GM12872 (cell line): ENCODE results near the gene GRIN2C.

Experiments
- TF ChIP-seq, protein P1 (sequence below): IDR thresholded peaks from 3 replicates; pipeline ENCODE4 v1.5.1; 2011; ENCODE audit warnings: low read depth, mild to moderate bottlenecking, low read length, moderate library complexity; ENCODE audit not compliant: insufficient read depth

The GRIN2C gene

DNA sequence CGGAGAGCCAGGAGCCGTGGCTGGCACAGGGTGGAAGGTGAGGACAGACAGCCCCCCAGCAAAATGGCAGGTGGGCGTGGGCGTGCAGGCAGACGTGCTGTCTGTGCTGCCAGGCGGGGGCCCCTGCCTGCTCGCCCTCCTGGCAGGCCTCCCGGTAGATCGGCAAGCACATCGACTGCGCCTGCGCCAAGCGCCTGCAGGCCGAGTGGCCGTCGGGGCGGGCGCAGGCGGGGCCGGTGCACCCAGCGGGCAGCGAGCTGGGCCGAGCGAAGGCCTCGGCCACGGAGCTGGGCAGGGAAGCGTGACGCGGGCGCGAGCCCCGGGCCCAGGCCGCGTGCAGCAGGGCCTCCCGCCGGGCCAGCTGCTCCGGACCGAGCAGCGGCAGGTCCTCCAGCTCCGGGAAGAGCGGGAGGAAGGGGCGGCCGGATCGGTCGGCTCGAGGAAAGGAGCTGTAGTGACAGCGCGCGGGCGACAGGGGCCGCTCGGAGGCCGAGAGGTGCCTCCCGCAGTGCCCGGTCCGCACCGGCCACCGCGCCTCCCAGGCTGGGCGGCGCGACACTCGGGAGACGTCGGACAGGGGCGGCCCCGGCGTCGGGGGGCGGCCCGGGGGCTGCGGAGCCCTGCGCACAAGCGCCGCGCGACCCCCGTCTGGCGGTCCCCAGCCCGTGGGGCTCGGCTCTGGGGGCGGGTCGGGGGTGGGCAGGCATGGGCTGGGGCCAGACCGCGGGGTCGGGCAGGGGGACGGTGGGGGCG, 16.9 kb downstream of the GRIN2C start:
- TF ChIP-seq, protein P1, sequence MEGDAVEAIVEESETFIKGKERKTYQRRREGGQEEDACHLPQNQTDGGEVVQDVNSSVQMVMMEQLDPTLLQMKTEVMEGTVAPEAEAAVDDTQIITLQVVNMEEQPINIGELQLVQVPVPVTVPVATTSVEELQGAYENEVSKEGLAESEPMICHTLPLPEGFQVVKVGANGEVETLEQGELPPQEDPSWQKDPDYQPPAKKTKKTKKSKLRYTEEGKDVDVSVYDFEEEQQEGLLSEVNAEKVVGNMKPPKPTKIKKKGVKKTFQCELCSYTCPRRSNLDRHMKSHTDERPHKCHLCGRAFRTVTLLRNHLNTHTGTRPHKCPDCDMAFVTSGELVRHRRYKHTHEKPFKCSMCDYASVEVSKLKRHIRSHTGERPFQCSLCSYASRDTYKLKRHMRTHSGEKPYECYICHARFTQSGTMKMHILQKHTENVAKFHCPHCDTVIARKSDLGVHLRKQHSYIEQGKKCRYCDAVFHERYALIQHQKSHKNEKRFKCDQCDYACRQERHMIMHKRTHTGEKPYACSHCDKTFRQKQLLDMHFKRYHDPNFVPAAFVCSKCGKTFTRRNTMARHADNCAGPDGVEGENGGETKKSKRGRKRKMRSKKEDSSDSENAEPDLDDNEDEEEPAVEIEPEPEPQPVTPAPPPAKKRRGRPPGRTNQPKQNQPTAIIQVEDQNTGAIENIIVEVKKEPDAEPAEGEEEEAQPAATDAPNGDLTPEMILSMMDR: no peak

DNA sequence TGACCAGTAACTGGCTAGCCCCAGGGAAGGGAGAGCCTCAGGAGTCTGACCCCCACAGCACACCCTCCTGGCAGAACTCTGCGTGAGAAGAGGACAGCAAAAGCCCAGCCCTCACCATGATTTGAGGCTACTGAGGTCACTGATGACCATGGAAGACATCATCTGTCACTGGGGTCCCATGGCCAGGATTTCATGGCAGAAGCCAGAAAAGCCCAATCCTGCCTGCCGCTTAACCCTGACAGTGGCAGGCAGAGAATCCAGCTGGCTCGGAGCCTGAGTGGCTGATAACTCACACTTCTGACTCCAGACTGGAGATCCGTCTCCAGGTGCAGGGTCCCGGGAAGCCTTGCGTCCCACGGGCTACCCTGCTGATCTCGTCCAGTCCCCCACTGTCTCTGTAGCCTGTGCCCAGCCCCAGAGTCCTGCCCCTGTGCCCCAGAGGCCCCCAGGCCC, 17.5 kb downstream of the GRIN2C start:
- TF ChIP-seq, protein P1: no peak

DNA sequence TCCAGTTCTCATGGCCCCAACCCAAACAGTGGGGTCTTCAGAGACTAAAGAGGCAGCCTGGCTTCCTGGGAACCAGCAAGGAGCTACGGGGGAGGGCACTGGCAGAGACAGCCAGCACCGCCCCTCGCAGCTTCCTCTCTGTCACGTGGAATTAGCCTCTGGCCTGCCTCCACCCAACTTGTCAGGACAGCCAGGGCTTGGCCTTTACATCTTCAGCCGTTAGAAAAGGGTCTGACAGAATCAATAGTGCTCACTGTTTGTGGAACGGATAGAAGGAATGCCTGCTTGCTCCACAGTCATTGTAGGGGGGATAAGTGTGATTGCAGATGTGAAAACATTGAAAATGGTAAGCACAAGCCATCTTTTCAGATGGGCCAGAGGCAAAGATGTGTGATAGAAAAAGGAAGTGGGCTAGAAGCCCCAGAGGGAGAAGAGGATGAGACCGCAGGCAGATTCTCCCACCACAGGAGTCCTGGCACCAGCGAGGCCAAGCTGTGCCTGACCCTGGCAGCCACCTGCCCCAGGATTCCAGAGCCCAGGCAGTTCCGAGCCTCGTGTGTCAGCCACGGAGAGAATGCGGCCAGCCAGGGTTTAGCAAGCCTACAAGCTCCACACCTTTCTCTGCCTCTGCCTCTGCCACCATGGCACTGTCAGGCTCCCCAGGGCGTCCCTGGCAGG, 18.6 kb downstream of the GRIN2C start:
- TF ChIP-seq, protein P1: no peak

DNA sequence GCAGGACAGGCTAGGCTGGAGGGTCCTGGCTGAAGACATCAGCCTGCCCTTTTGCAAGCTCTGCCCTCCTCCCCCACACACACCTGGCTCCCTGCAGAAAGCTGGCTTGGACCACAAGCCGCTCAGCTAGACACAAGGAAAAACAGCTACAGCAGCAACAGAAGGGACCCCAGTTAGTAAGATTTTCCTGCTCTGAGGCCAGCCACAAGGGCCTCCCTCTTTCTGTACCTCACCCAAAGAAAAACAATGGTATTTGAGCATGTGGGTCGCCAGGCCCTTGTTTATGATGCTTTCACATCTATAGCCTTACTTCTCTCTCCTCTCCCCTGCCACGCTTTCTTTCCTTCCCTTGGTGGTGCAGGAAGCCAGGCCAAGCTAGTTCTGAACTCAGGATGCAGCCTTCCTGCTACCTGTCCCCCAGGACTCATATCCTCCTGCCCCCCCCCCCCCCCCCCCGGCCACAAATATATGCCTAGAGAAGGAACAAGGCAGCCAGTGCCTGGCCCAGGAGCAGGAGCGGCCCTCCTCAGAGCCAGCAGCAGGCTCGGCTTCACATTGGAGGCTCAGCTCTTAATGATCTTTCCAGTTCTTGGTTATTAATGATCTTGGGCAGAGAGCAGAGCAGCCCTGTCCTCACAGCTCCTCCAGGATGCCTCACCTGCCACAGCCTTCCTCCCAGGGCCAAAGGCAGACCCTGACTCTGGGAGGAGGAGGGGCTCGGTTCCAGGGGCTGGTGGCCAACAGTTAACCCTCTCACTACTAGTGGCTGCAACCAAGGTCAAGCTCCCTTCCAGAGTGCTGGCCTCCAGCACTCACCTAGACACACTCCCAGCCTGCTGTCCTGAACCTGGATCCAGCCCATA, 19.5 kb downstream of the GRIN2C start:
- TF ChIP-seq, protein P1: no peak

DNA sequence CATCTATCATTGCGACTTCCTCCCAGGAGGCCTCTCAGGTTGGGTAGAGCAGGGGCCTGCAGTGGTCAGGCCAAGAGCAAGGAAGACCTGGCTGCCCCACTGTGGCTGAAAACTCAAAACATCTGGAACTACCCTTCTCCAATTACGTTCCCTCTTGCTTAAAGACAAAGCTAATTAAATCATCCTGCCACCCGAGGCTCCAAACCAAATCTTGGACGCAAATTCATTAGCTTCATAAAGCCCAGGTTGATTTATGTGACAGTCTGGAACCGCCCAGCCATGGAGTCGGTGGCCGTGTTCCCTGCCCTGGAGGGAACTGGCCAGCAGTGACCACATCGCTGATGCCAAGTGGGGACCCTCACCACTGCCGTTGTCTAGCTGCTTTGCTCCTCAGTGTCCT, 21.4 kb downstream of the GRIN2C start:
- TF ChIP-seq, protein P1: no peak

DNA sequence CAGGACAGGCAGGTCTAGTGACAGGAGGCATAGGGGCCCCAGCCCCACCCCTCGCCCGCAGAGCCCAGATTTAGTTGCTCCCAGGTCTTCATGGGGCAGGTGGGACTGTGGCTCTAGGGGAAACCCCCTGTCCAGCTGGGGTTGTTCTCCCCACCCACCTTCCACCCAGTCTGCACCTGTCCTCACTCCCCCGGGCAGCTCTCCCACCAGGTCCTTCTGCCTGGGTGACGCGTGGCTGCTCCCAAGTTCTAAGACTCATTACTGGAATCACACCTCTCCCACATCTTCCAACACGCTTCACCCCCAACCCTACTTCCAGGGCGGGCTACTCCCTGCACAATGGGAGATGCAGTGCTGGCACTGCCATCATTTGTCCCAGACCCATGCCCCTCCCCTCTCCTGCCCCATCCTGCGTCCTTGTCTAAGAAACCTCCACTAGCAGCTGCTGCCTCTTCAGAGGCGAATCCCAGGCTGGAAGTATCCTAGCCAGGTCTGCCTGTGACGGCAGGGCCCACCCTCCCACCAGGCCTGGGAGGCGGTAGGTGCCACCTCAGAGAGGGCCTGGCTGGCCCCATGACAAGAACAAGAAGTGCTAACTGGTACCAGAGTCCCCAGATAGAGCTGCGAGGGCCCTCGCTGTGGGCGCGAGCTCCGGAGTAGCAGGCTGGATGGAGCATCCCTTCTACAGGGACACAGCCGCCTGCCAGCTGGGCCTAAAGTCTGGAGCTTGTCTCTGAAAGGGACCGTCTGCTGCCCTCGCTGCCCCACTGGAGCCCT, 22.8 kb downstream of the GRIN2C start:
- TF ChIP-seq, protein P1: no peak
